Heart left ventricle (tissue), 16 donors: ENCODE results near the gene IL23R. TPM values are rescaled to one million over a fixed set of nuclear protein-coding genes. Genes with fewer than 3 reads are reported as not detected.

ENCODE experiments used
- ATAC-seq, 4 donors: fragments of 200-7000 bp; cut with Tn5 transposase; one replicate each; pipeline ENCODE4 v1.9.1; 2020 to 2022; ENCODE audit warnings: moderate library complexity in 4 of 4, mild to moderate bottlenecking in 3 of 4, moderate number of reproducible peaks in 1 of 4
- DNase-seq, 5 donors: peaks; one replicate each; pipeline ENCODE4 v3.0.0-alpha.2; 2020
- H3K27ac ChIP-seq, 12 donors: fragments of 200-600 bp; sonication (generic) in 4 of 12; one replicate each; pipeline versions ENCODE4 v1.5.0 to v1.8.0; 2016 to 2022; ENCODE audit warnings: mild to moderate bottlenecking in 2 of 12
- H3K27me3 ChIP-seq, 9 donors: fragments of 200-600 bp; sonication (generic) in 2 of 9; one replicate each; pipeline versions ENCODE4 v1.5.1 to v1.8.0; 2016 to 2022; ENCODE audit warnings: mild to moderate bottlenecking in 3 of 9
- H3K36me3 ChIP-seq, 9 donors: fragments of 200-600 bp; sonication (generic) in 2 of 9; one replicate each; pipeline versions ENCODE4 v1.5.0 to v1.8.0; 2018 to 2022; ENCODE audit warnings: mild to moderate bottlenecking in 2 of 9
- H3K4me1 ChIP-seq, 12 donors: fragments of 200-600 bp; sonication (generic) in 4 of 12; one replicate each; pipeline versions ENCODE4 v1.5.0 to v1.8.0; 2016 to 2022; ENCODE audit warnings: mild to moderate bottlenecking in 3 of 12
- H3K4me3 ChIP-seq, 12 donors: fragments of 200-600 bp; sonication (generic) in 4 of 12; one replicate each; pipeline versions ENCODE4 v1.5.0 to v1.8.0; 2017 to 2022; ENCODE audit warnings: mild to moderate bottlenecking in 9 of 12, moderate library complexity in 4 of 12
- H3K9me3 ChIP-seq, 12 donors: fragments of 200-600 bp; sonication (generic) in 4 of 12; one replicate each; pipeline versions ENCODE4 v1.5.0 to v1.8.0; 2016 to 2022; ENCODE audit warnings: mild to moderate bottlenecking in 1 of 12
- POLR2A ChIP-seq, 2 donors: fragments of 450-650 bp; IDR thresholded peaks; one replicate each; pipeline ENCODE4 v1.6.1; 2017; ENCODE audit warnings: antibody characterized with exemption in 2 of 2, mild to moderate bottlenecking in 2 of 2, moderate library complexity in 2 of 2
- WGBS, 4 donors: extraction: QIAGEN DNeasy Blood & Tissue Kit in 2 of 4; methylation state at CpG; one replicate each; pipeline versions ENCODE4 v1.1.5 to v1.1.7; 2013 to 2018; 5-methylcytosine and 5-hydroxymethylcytosine counted together
- intact Hi-C, 10 donors: fragments of 100-400 bp; cut with DNase I; formaldehyde crosslinking; loops; one replicate each; pipeline versions ENCODE4 v1.11.1 to v1.14.2; 2022
- polyA plus RNA-seq, 2 donors: library from polyadenylated mRNA; stranded (reverse); fragments of 200-250 nt; gene quantifications; one replicate each; pipeline ENCODE4 v1.2.3, GENCODE V29; 2013
- total RNA-seq, 9 donors: library from RNA; depleted of rRNA in 2 of 9; stranded (reverse); fragments of >200 nt in 2 of 9; fragmentation: NEBNext Ultra II Directional in 3 of 9; extraction: Animal tissue kit (Norgen Biotek cat#: 25700) in 3 of 9; gene quantifications; one replicate each; pipeline versions ENCODE4 v1.1.0 to v1.2.4, GENCODE V29; 2016 to 2023
- TF ChIP-seq, protein P1 (sequence below), 12 donors: fragments of 200-600 bp; sonication (generic) in 4 of 12; IDR thresholded peaks; one replicate each; pipeline versions ENCODE4 v1.5.0 to v1.8.0; 2018 to 2022; ENCODE audit warnings: antibody characterized with exemption in 12 of 12, mild to moderate bottlenecking in 5 of 12
- donor health status: ischemic (EF 13 %, LVEDD 7.1; RV severe dilation, severe dysfunction).
- donor health status: healthy with polysubstance abuse.
- donor health status: DM: no; HTN: yes; CAD: no.
- donor health status: DM: no; HTN: no; CAD: no.
- donor health status: ischemic (EF 25% LVEDD 6.9; RV normal size, moderate dysfunction).
- donor health status: ischemic (EF 25% LVEDD 5.7; RV mildly dilated, moderate dysfunction).
- donor health status: healthy.
- donor health status: DM: yes; HTN: yes; CAD: no.
- donor health status: ischemic (EF 35%, LVEDD 5.7; RV mildly dilated, moderate dysfunction).
- donor health status: nonischemic (EF 11% LVEDD 7.7; RV severe dilation, severe dysfunction).
- donor health status: DM: yes; HTN: yes; CAD: no.
- donor health status: PGD.
- donor health status: ischemic (EF 29% LVEDD 5.4; RV normal size, mild dysfunction).
- donor health status: nonischemic (EF 23%, LVEDD 6.1; RV moderate dilation, normal function).

Gene IL23R
- total and polyA plus RNA-seq, 11 donors, result not detected

DNA sequence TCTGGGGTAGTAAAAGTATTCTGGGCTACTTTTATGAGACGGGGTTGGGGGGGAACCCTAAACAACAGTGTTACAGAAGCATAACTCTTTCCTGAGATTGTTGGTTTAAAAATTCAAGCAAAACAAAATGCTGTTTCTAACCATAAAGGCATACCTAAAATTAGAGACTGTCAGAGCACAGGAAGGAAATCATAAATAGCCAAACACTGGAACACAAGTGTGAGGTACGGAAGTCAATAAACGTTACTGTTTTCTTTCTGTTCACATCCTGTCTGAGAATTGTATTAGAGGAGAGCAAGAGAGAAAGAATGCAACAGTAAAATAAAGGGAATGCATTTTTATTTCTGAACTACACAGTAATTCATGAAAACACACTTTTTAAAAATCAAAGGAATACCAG, 98.6 kb downstream of the IL23R start:
- intact Hi-C loops, result no loop called here
- H3K27ac ChIP-seq, result no peak overlapping the region
- H3K4me3 ChIP-seq, result no peak overlapping the region
- ATAC-seq, result no peak
- no peaks in the 10 kb centered on the region for H3K36me3 ChIP-seq
- DNase-seq, result no peak
- H3K27me3 ChIP-seq, result peaks cover 0 to 3% (median 0%) of the 10 kb centered on the region in 9 donors
- TF ChIP-seq POLR2A (IDR thresholded peaks at IDR 0.05), result no peak
- TF ChIP-seq, protein P1, sequence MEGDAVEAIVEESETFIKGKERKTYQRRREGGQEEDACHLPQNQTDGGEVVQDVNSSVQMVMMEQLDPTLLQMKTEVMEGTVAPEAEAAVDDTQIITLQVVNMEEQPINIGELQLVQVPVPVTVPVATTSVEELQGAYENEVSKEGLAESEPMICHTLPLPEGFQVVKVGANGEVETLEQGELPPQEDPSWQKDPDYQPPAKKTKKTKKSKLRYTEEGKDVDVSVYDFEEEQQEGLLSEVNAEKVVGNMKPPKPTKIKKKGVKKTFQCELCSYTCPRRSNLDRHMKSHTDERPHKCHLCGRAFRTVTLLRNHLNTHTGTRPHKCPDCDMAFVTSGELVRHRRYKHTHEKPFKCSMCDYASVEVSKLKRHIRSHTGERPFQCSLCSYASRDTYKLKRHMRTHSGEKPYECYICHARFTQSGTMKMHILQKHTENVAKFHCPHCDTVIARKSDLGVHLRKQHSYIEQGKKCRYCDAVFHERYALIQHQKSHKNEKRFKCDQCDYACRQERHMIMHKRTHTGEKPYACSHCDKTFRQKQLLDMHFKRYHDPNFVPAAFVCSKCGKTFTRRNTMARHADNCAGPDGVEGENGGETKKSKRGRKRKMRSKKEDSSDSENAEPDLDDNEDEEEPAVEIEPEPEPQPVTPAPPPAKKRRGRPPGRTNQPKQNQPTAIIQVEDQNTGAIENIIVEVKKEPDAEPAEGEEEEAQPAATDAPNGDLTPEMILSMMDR (IDR thresholded peaks at IDR 0.05), result no peak
- no peaks in the 10 kb centered on the region for H3K4me1 ChIP-seq
- no peaks in the 10 kb centered on the region for H3K9me3 ChIP-seq
- WGBS, 4 donors, result 45 to 59% (median 49%) methylated on average over 3 of the region's 3 CpGs

DNA sequence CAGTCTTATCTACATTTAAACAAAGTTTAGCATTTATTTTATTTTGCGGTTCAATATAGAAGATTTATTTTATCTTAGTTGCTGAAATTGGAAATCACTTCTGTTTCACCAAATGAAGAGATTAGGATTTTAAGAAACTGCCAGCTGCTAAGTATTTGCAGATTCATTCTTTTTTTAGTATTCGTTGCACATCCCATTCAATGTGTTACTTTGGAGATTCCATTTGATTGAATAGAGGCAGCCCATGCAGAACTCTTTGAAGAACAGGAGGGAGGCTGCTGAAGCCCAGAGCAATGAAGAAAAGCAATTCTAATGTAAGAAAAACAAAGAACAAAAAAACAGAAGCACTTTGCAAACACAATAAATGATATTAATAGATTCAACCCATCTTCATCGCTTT, 102.8 kb downstream of the IL23R start:
- Histone ChIP-seq H3K9me3 (peaks cover 0 to 12% (median 0%) of the 10 kb centered on the region in 12 donors), H3K4me1 (no peaks in the 10 kb centered on the region), H3K4me3 (no peak overlapping the region), H3K27me3 (no peaks in the 10 kb centered on the region), H3K27ac (no peak overlapping the region), H3K36me3 (no peaks in the 10 kb centered on the region)
- DNase-seq (no peak), ATAC-seq (no peak)
- TF ChIP-seq POLR2A (IDR thresholded peaks at IDR 0.05), result no peak
- TF ChIP-seq, protein P1 (IDR thresholded peaks at IDR 0.05), result no peak
- intact Hi-C loops, result no loop called here
- WGBS, 4 donors, result 84 to 91% (median 88%) methylated on average over 3 of the region's 3 CpGs

DNA sequence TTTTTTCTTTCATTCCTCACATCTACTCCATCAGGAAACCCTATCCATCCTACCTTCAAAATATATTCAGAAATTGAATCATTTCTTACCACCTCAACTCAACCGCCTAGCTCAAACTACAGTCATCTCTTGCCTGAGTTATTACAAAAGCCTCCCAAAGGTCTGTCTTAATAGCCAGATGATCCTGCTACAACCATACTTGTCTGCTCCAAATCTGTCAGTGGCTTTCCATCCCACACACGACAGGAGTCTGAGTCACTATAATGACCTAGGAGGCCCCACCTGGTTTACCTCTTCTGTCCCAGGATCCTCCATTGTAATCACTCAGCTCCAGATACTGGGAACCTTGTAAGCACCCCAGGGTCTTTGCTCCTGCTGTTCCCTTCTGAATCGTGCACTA, 104.3 kb downstream of the IL23R start:
- Histone ChIP-seq H3K4me3 (no peak overlapping the region), H3K36me3 (no peaks in the 10 kb centered on the region), H3K9me3 (peaks cover 0 to 12% (median 0%) of the 10 kb centered on the region in 12 donors), H3K4me1 (no peaks in the 10 kb centered on the region), H3K27me3 (no peaks in the 10 kb centered on the region), H3K27ac (no peak overlapping the region)
- intact Hi-C loops, result no loop called here
- DNase-seq (no peak), ATAC-seq (no peak)
- no peak for TF ChIP-seq POLR2A (IDR thresholded peaks at IDR 0.05)
- 87 to 93% (median 89%) methylated on average over 3 of the region's 3 CpGs for WGBS, 4 donors

DNA sequence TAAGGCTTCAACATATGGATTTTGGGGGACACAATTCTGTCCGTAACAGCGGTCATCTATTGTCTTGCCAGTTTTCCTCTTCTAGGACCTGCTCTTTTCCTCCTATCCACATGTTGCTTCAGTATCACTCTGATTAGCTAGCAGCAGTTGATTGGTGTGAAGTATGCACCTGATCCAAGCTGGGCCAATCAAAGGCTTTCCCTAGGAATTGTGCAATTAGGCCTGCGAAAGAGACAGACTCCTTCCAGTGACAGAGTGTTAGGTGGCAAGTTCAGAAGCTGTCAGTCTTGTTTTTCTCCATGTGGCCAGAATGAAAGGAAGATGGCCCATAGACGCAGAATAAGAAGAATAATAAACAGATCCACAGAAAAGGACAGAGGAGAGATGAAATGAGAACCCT, 107.3 kb downstream of the IL23R start:
- TF ChIP-seq, protein P1 (IDR thresholded peaks at IDR 0.05), result no peak
- TF ChIP-seq POLR2A (IDR thresholded peaks at IDR 0.05), result no peak
- H3K4me1 ChIP-seq, result no peaks in the 10 kb centered on the region
- WGBS, 4 donors, result 83 to 92% (median 87%) methylated on average over 4 of the region's 4 CpGs
- peaks cover 0 to 13% (median 0%) of the 10 kb centered on the region in 12 donors for H3K9me3 ChIP-seq
- intact Hi-C loops, result no loop called here
- H3K36me3 ChIP-seq, result no peaks in the 10 kb centered on the region
- no peak overlapping the region for H3K4me3 ChIP-seq
- no peak for DNase-seq
- no peak for ATAC-seq
- H3K27me3 ChIP-seq, result no peaks in the 10 kb centered on the region
- no peak overlapping the region for H3K27ac ChIP-seq

DNA sequence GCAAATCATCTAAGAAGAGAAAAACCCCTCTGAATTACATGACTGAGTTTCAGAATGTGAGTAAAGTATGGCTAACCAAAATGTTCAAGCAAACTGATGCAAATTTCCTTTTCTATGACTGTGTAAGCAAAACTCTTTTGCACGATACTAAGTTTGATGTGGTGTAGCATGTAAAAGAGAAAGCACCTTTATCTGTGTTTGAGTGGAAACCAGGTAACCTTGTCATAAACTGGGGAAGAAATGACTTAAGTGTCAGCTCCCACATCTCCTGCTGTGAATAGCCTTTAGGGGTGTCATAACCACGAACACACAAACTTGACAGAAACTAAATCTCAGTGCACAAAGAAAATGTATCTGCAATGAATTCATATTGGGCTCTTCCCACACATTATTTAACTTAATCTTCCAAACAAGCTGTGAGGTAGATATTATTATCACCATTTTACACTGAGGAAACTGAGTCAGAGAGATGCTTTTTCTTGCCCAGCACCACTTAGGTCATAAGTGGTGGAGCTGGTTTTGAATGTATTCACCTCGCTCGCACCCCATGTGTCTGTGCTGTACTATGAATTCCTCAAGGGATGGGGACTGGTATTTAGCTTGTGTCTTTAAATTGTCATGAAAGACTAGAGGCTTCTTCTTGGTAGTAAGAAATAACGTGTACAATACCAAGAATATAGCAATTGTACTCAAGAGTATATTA, 108.5 kb downstream of the IL23R start:
- intact Hi-C loops, result no loop called here
- 77 to 85% (median 83%) methylated on average over 5 of the region's 5 CpGs for WGBS, 4 donors
- Histone ChIP-seq H3K27me3 (no peaks in the 10 kb centered on the region), H3K36me3 (no peaks in the 10 kb centered on the region), H3K9me3 (peaks cover 0 to 13% (median 0%) of the 10 kb centered on the region in 12 donors), H3K4me1 (no peaks in the 10 kb centered on the region), H3K27ac (no peak overlapping the region), H3K4me3 (no peak overlapping the region)
- ATAC-seq (no peak), DNase-seq (no peak)
- TF ChIP-seq POLR2A (IDR thresholded peaks at IDR 0.05), result no peak
- TF ChIP-seq, protein P1 (IDR thresholded peaks at IDR 0.05), result no peak
